Breast epithelium (tissue), 4 donors: ENCODE data around the gene LSM14B. TPM values are rescaled to one million over a fixed set of nuclear protein-coding genes. Genes with fewer than 3 reads are reported as not detected.

Source experiments
- DNase-seq, 2 donors: peaks; one replicate each; pipeline ENCODE4 v3.0.0-alpha.2; 2019; ENCODE audit warnings: low spot score in 2 of 2
- H3K27ac ChIP-seq, 2 donors: fragments of 200-600 bp; sonication (generic) in 1 of 2; one replicate each; pipeline ENCODE4 v1.5.1; 2016 to 2019; ENCODE audit warnings: mild to moderate bottlenecking in 1 of 2
- H3K27me3 ChIP-seq, 2 donors: fragments of 200-600 bp; sonication (generic) in 1 of 2; one replicate each; pipeline versions ENCODE4 v1.5.1 to v1.6.0; 2017 to 2019; ENCODE audit warnings: control low read depth in 1 of 2, mild to moderate bottlenecking in 1 of 2
- H3K36me3 ChIP-seq: fragments of 200-600 bp; one replicate; pipeline ENCODE4 v1.5.1; 2019
- H3K4me1 ChIP-seq, 2 donors: fragments of 200-600 bp; sonication (generic); one replicate each; pipeline ENCODE4 v1.5.1; 2016 to 2019; ENCODE audit warnings: control low read depth in 1 of 2
- H3K4me3 ChIP-seq, 3 donors: fragments of 200-600 bp; sonication (generic); 1 replicate in 2 of 3; 2 replicates in 1 of 3; pipeline ENCODE4 v1.5.1; 2016 to 2019; ENCODE audit warnings: mild to moderate bottlenecking in 3 of 3, moderate library complexity in 2 of 3
- H3K9me3 ChIP-seq, 2 donors: fragments of 200-600 bp; sonication (generic) in 1 of 2; one replicate each; pipeline ENCODE4 v1.5.1; 2016 to 2019; ENCODE audit warnings: control low read depth in 1 of 2
- POLR2A ChIP-seq: fragments of 450-650 bp; IDR thresholded peaks from one replicate; pipeline ENCODE4 v1.6.1; 2016; ENCODE audit warnings: antibody characterized with exemption, mild to moderate bottlenecking, moderate library complexity
- POLR2AphosphoS5 ChIP-seq, 3 donors: sonication (generic); formaldehyde crosslinking; IDR thresholded peaks; one replicate each; pipeline ENCODE4 v1.6.1; 2017; ENCODE audit warnings: antibody characterized with exemption in 3 of 3
- intact Hi-C: fragments of 100-400 bp; cut with DNase I; formaldehyde crosslinking; loops from one replicate; pipeline ENCODE4 v1.15.1; 2023; ENCODE audit warnings: low total_unique reads
- total RNA-seq, 3 donors: library from RNA; depleted of rRNA; stranded (reverse); fragments of >200 nt; gene quantifications; one replicate each; pipeline ENCODE4 v1.1.0, GENCODE V29; 2016
- TF ChIP-seq, protein P1 (sequence below), 3 donors: fragments of 450-650 bp; IDR thresholded peaks; one replicate each; pipeline ENCODE4 v1.5.1; 2016 to 2017; ENCODE audit warnings: antibody characterized with exemption in 3 of 3, mild to moderate bottlenecking in 3 of 3, moderate library complexity in 3 of 3

Gene LSM14B
- total RNA-seq, 3 donors from 2014 or later, result 20.6 to 26.5 (median 25.6) TPM

DNA sequence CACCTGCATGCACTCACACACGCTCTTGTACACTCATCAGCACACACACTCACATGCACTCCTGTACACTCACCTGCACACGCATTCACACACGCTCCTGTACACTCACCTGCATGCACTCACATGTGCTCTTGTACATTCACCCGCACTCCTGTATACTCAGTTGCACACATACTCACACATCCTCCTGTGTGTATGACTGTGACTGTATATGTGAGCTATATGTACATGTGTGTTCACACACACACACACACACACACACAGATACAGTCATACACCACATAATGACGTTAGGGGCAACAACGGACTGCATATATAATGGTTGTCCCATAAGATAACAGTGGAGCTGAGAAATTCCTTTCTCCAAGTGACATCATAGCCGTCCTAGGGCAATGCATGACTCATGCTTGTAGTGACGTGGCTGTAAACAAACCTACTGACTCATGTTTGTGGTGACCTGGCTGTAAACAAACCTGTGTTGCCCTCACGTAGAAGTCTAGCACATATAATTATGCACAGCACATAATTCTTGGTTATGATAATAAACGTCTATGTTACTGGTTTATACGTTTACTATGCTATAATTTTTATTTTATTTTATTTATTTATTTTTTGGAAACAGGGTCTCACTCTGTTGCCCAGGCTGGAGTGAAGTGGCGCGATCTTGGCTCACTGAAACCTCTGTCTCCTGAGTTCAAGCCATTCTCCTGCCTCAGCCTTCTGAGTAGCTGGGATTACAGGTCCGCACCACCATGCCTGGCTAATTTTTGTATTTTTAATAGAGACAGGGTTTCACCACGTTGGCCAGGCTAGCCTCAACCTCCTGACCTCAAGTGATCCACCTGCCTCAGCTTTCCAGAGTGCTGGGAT, 33.8 kb upstream of the LSM14B start:
- DNase-seq, result no peak
- Histone ChIP-seq H3K27me3 (peaks cover 0 to 18% of the 10 kb centered on the region in 2 donors), H3K4me1 (no peaks in the 10 kb centered on the region), H3K4me3 (no peak overlapping the region), H3K36me3 (no peaks in the 10 kb centered on the region), H3K9me3 (no peaks in the 10 kb centered on the region), H3K27ac (no peak overlapping the region)
- intact Hi-C loops, result no loop called here
- TF ChIP-seq, protein P1, sequence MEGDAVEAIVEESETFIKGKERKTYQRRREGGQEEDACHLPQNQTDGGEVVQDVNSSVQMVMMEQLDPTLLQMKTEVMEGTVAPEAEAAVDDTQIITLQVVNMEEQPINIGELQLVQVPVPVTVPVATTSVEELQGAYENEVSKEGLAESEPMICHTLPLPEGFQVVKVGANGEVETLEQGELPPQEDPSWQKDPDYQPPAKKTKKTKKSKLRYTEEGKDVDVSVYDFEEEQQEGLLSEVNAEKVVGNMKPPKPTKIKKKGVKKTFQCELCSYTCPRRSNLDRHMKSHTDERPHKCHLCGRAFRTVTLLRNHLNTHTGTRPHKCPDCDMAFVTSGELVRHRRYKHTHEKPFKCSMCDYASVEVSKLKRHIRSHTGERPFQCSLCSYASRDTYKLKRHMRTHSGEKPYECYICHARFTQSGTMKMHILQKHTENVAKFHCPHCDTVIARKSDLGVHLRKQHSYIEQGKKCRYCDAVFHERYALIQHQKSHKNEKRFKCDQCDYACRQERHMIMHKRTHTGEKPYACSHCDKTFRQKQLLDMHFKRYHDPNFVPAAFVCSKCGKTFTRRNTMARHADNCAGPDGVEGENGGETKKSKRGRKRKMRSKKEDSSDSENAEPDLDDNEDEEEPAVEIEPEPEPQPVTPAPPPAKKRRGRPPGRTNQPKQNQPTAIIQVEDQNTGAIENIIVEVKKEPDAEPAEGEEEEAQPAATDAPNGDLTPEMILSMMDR (IDR thresholded peaks at IDR 0.05), result no peak
- TF ChIP-seq POLR2AphosphoS5 (IDR thresholded peaks at IDR 0.05), result no peak
- no peak for TF ChIP-seq POLR2A

DNA sequence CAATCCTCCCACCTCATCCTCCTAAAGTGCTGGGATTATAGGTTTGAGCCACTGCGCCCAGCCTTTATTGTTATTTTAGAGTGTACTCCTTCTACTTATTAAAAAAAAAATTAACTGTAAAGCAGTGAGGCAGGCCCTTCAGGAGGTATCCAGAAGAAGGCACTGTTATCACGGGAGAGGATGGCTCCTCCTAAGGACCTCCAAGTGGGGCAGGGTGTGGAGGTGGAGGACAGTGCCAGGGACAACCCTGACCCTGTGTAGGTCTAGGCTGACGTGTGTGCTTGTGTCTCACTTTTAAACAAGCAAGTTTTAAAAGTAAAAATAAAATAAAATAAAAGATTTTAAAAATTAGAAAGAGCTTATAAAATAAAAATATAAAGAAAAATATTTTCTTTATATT, 32.9 kb upstream of the LSM14B start:
- intact Hi-C loops, result no loop called here
- H3K4me1 ChIP-seq, result no peaks in the 10 kb centered on the region

DNA sequence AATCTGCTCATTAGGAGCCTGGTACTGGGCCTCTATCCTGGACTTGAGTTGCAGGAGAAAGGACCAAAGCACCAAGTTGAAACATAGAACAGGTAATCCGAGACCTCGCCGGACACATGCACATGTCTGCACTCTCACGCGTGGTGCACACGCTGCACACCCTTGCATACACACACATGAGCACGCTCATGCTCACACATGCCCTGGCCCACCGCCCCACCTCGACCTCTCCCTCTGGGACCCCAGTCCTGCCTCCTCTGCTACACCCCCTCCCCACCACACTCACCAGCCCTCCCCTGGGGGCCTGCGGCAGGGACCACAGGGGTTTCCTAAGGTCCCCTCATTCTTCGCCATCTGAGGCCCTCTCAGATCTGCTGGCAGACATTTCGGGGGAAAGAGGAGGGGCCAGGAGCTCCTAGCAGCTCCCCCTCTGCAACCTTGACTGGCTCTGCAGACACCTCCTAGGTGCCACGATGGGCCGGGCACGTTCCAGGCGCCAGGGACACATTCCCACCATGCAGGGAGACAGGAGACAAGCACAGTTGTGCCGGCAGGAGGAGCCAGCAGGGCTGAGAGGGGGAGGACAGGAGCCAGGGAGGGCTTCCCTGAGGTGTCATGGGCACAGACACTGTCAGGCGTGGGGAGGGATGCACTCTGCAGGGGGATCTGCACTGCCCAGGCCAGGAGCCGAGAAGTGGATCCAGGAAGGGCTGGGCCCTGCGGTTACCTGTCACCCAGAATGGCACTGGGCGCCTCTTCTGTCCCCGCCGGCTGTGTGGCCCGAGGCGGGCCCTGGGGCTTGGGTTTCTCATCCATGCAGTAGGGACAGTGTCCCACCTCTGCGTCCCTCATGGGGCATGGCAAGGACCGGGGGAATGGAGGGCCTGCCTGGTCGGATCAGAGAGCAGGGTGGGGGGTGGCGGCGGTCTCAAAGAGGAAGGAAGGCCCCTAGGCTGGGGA, 25.6 kb upstream of the LSM14B start:
- no peaks in the 10 kb centered on the region for H3K27me3 ChIP-seq
- no peaks in the 10 kb centered on the region for H3K4me1 ChIP-seq
- H3K9me3 ChIP-seq, result peaks cover 17 to 18% of the 10 kb centered on the region in 2 donors
- H3K27ac ChIP-seq, result no peak overlapping the region
- no peak for DNase-seq
- no peaks in the 10 kb centered on the region for H3K36me3 ChIP-seq
- intact Hi-C loops, result no loop called here
- H3K4me3 ChIP-seq, result no peak overlapping the region
- no peak for TF ChIP-seq POLR2AphosphoS5 (IDR thresholded peaks at IDR 0.05)
- TF ChIP-seq, protein P1 (IDR thresholded peaks at IDR 0.05), result no peak
- TF ChIP-seq POLR2A, result no peak

More for the DNA sequence above, 32.9 kb upstream of the LSM14B start:
- no peaks in the 10 kb centered on the region for H3K36me3 ChIP-seq
- peaks cover 0 to 18% of the 10 kb centered on the region in 2 donors for H3K27me3 ChIP-seq
- no peaks in the 10 kb centered on the region for H3K9me3 ChIP-seq
- DNase-seq, result no peak
- H3K4me3 ChIP-seq, result no peak overlapping the region
- TF ChIP-seq, protein P1 (IDR thresholded peaks at IDR 0.05), result no peak
- TF ChIP-seq POLR2A (no peak), POLR2AphosphoS5 (IDR thresholded peaks at IDR 0.05) (no peak)
- no peak overlapping the region for H3K27ac ChIP-seq

DNA sequence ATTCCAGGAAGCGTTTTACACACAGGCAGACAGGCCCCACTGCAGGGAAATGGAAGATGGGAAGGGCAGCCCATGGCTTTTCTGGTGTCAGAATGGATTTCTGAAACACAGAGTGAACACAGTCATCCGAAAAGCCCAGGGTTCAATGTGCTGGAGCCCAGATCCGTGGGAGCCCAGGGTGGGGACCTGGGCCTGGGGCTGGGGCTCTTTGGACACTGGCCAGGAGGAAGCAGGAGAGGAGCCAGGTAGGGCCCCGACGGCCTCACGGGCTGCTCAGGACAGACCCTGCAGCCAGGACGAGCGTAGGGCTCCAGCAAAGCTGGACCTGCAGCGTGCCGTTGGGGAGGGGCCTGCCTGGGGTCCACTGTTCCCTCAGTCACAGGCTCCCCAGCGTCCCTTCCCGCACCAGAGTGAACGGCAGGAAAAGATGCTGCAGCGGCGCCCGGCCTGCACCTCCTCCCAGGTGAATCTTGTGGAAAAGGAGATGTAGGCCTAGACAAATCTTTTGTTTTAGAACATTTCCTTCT, 24.3 kb upstream of the LSM14B start:
- H3K36me3 ChIP-seq, result no peaks in the 10 kb centered on the region
- no peak for DNase-seq
- H3K27me3 ChIP-seq, result no peaks in the 10 kb centered on the region
- no peak for TF ChIP-seq POLR2AphosphoS5 (IDR thresholded peaks at IDR 0.05)
- TF ChIP-seq POLR2A, result no peak
- no peak overlapping the region for H3K27ac ChIP-seq
- peaks cover 19 to 21% of the 10 kb centered on the region in 2 donors for H3K9me3 ChIP-seq
- H3K4me1 ChIP-seq, result no peaks in the 10 kb centered on the region
- H3K4me3 ChIP-seq, result no peak overlapping the region
- intact Hi-C loops, result no loop called here

DNA sequence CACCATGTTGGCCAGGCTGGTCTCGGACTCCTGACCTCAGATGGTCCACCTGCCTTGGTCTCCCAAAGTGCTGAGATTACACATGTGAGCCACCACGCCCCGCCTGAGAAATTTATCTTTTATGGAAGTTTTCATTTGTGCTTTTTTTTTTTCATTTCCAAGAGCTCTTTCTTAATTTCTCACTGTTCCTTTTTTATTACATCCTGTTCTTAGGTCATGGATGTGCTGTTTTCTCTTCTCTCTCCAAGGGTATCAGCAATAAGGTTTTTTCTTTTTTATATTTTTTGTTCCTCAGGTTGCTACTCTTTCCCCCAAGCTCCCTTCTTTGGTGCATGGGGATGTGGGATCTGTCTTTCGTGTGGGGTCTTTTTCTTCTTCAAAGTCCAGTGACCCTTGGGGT, 21.2 kb upstream of the LSM14B start:
- no peak overlapping the region for H3K4me3 ChIP-seq
- no peaks in the 10 kb centered on the region for H3K4me1 ChIP-seq
- peaks cover 21 to 22% of the 10 kb centered on the region in 2 donors for H3K9me3 ChIP-seq
- H3K27ac ChIP-seq, result no peak overlapping the region
- DNase-seq, result no peak
- H3K27me3 ChIP-seq, result peaks cover 0 to 9% of the 10 kb centered on the region in 2 donors
- TF ChIP-seq POLR2AphosphoS5 (IDR thresholded peaks at IDR 0.05) (no peak), POLR2A (no peak)
- TF ChIP-seq, protein P1 (IDR thresholded peaks at IDR 0.05), result no peak
- no peaks in the 10 kb centered on the region for H3K36me3 ChIP-seq
- intact Hi-C loops, result no loop called here
